Activated naive CD8-positive, alpha-beta T cell (primary cell): Measurements from ENCODE around the gene ANXA9.

ENCODE experiments used
- H3K27ac Mint-ChIP-seq: one replicate; pipeline ENCODE4 v1.8.0; 2021; ENCODE audit warnings: mixed read lengths
- H3K27me3 Mint-ChIP-seq: one replicate; pipeline ENCODE4 v1.8.0; 2021; ENCODE audit warnings: mixed read lengths
- H3K36me3 Mint-ChIP-seq: one replicate; pipeline ENCODE4 v1.8.0; 2021; ENCODE audit warnings: mixed read lengths
- H3K4me1 Mint-ChIP-seq: one replicate; pipeline ENCODE4 v1.8.0; 2021; ENCODE audit warnings: low read depth, mixed read lengths
- H3K4me3 Mint-ChIP-seq: one replicate; pipeline ENCODE4 v1.8.0; 2021; ENCODE audit warnings: mild to moderate bottlenecking, mixed read lengths
- H3K9me3 Mint-ChIP-seq: one replicate; pipeline ENCODE4 v1.8.0; 2021; ENCODE audit warnings: low read depth, mixed read lengths

Gene ANXA9

DNA sequence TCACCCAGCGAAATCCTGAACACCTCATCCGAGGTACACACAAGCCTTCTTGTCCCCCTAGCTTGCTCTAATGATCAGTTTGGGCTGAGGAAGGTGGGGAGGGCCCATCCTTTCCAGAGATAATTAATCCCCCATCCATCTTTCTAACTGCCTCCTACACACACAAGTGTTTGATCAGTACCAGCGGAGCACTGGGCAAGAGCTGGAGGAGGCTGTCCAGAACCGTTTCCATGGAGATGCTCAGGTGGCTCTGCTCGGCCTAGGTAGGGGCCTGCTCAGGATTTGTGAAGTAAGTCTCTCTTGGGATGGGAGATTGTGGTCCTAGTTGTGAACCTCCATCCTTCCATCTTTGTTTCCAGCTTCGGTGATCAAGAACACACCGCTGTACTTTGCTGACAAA is 5.8 kb downstream of the ANXA9 start:
- H3K27ac Mint-ChIP-seq: no peak overlapping the region

DNA sequence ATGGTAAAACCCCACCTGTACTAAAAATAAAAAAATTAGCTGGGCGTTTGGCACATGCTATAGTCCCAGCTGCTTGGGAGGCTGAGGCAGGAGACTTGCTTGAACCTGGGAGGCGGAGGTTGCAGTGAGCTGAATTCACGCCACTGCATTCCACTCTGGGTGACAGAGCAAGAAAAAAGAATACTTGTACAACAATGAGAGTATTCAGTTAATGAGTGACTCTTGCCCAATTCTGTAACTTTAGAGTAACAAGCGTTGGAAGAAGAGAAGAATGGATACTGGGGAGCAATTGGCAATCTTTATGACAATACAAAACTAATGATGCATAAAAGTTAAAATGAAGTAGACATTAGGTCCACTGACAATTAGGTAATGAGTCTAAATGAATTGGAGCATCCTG is 10.5 kb downstream of the ANXA9 start:
- Mint-ChIP-seq H3K36me3 (no peaks in the 10 kb centered on the region), H3K4me3 (no peak overlapping the region), H3K4me1 (peaks cover 5% of the 10 kb centered on the region), H3K9me3 (no peaks in the 10 kb centered on the region), H3K27ac (no peak overlapping the region), H3K27me3 (no peaks in the 10 kb centered on the region)

More for the DNA sequence above, 5.8 kb downstream of the ANXA9 start:
- Mint-ChIP-seq H3K27me3 (no peaks in the 10 kb centered on the region), H3K4me1 (peaks cover 5% of the 10 kb centered on the region), H3K4me3 (no peak overlapping the region), H3K9me3 (no peaks in the 10 kb centered on the region), H3K36me3 (no peaks in the 10 kb centered on the region)

DNA sequence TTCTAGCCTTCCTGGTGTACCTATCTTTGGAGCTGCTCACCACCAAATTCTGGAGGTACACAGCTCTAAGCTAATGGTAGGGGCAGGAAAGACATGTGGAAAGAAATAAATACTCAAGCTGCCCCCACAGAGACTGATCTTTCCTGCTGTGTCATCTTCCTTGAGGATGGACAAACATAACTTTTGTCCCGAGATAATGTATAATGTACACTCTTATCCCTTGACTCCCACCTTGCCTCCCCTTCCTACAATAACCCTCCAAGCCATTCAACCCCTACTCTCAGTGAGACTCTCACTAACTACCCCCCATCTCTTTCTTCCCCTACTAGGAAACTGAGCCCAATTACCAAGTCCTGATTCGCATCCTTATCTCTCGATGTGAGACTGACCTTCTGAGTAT is 12.2 kb downstream of the ANXA9 start:
- Mint-ChIP-seq H3K4me1 (peaks cover 3% of the 10 kb centered on the region), H3K27me3 (no peaks in the 10 kb centered on the region), H3K4me3 (no peak overlapping the region), H3K9me3 (no peaks in the 10 kb centered on the region), H3K27ac (no peak overlapping the region), H3K36me3 (no peaks in the 10 kb centered on the region)

DNA sequence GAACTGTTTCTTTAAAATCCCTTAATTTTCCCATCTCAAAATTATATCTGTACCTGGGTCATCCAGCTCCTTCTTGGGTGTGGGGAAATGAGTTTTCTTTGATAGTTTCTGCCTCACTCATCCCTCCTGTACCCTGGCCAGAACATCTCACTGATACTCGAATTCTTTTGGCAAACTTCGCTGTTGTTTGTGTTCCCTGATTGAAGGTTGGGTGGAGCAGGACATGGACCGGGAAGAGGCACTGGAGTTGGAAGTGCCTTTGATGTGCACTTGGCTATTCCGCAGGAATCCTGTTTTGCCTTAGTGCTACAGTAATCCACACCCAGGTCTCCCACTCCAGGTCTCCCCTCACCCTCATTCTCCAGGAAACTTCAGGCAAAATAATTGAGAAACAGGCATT is 13.4 kb downstream of the ANXA9 start:
- no peaks in the 10 kb centered on the region for H3K36me3 Mint-ChIP-seq
- H3K4me1 Mint-ChIP-seq: peaks cover 11% of the 10 kb centered on the region
- no peak overlapping the region for H3K27ac Mint-ChIP-seq
- no peak overlapping the region for H3K4me3 Mint-ChIP-seq
- no peaks in the 10 kb centered on the region for H3K27me3 Mint-ChIP-seq
- H3K9me3 Mint-ChIP-seq: no peaks in the 10 kb centered on the region

DNA sequence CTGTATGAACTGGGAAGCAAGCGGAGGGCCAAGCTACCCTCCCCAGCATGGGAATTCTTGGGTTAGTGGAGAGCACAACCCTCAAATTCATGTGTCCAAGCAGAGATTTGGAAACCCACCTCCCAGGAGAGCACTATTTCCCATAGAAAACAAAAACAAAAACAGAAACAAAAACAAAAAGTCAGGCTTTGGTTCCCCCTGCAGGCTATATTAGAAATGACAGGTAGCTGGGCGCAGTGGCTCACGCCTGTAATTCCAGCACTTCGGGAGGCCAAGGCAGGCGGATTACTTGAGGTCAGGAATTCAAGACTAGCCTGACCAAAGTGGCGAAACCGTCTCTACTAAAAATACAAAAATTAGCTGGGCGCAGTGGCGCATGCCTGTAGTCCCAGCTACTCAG is 13.8 kb downstream of the ANXA9 start:
- Mint-ChIP-seq H3K27ac (no peak overlapping the region), H3K9me3 (no peaks in the 10 kb centered on the region), H3K36me3 (no peaks in the 10 kb centered on the region), H3K27me3 (no peaks in the 10 kb centered on the region), H3K4me3 (no peak overlapping the region), H3K4me1 (peaks cover 15% of the 10 kb centered on the region)

DNA sequence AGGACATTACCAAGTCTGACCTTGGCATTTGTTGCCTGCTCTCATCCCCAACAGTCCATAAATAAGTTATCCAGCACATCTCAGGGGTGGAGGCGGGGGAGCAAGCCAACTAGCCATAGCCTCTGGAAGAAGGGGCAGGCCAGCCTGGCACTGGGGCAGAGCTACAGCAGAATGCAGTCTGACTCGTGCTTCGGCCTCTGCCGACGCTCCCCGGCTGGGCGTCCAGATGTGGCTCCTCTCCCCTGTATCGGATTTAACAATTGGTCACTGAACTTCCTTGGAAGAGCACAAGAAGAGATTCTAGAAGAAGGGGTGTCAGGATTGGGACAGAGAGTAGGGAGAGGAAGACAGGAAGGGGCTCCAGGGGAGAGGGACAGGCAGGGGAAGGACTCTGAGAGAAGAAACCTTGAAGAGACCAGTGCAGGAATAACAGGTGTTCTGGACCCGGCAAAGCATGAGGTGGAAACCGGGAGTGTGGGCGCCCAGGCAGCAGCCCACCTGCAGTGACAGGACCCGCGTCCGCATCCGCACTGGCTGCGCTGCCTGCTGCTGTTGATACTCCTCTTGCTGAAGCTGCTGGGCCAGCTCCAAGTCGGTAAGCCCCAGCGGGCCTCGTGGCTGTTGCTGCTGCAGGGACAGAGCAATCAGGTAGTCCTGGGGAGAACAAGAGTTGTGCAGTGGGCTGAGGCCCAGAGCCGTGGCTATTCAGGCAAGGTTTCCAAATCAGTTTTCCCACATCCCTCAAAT is 15.2 kb downstream of the ANXA9 start:
- no peak overlapping the region for H3K4me3 Mint-ChIP-seq
- H3K27me3 Mint-ChIP-seq: no peaks in the 10 kb centered on the region
- H3K27ac Mint-ChIP-seq: no peak overlapping the region
- H3K36me3 Mint-ChIP-seq: peaks cover 5% of the 10 kb centered on the region
- no peaks in the 10 kb centered on the region for H3K9me3 Mint-ChIP-seq
- peaks cover 28% of the 10 kb centered on the region for H3K4me1 Mint-ChIP-seq

DNA sequence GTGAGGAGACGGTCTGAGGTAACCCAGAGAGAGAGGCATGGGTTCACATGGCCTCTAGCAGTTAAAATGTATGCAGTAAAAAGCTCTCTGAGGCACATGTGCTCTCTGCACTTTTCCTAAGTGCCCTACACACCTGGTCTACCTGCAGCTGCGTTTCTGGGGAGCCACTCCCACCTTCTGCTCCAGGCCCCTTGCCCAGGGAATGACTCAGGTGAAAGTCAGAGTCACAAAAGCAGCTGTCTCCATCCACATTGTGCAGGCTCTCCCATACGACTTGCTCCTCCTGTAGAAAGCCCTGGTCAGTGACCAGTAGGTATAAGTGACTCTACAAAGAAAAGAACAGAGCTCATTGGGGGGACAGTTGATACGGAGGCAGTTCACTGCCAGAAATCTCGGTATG is 15.9 kb downstream of the ANXA9 start:
- H3K27me3 Mint-ChIP-seq: no peaks in the 10 kb centered on the region
- no peaks in the 10 kb centered on the region for H3K9me3 Mint-ChIP-seq
- H3K4me3 Mint-ChIP-seq: no peak overlapping the region
- H3K36me3 Mint-ChIP-seq: peaks cover 5% of the 10 kb centered on the region
- H3K4me1 Mint-ChIP-seq: peaks cover 34% of the 10 kb centered on the region
- no peak overlapping the region for H3K27ac Mint-ChIP-seq

DNA sequence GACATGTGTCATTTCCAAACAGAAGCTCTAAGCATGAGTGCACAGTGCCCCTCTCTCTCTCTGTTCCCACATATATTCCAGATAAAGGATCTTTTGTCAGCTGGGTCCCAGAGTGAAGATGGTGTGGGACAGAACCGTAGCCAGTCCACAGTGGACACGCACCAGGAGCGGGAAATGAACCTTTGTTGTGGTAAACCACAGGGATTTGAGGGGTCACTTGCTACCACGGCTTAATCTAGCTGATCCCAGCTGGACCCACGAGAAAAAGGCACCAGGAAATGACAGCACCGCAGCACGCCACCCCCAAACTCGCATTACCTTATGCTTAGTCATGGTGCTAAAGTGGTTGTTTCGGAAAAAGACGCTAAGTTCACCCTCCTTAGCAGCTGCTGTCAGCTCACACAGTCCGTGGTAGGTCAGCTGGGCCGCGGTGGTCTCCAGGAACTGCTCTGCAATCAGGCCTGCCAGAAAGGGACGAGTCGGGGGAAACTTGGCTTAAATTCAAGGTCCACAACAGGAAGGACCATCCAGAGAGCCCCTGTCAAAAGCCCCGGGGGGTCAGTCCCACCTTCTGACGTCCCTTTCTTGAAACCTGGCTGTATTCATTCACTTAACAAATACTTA is 17.1 kb downstream of the ANXA9 start:
- H3K9me3 Mint-ChIP-seq: no peaks in the 10 kb centered on the region
- peaks cover 44% of the 10 kb centered on the region for H3K4me1 Mint-ChIP-seq
- peak overlapping the region; percentile 22 for H3K27ac Mint-ChIP-seq
- H3K4me3 Mint-ChIP-seq: no peak overlapping the region
- no peaks in the 10 kb centered on the region for H3K27me3 Mint-ChIP-seq
- peaks cover 5% of the 10 kb centered on the region for H3K36me3 Mint-ChIP-seq

DNA sequence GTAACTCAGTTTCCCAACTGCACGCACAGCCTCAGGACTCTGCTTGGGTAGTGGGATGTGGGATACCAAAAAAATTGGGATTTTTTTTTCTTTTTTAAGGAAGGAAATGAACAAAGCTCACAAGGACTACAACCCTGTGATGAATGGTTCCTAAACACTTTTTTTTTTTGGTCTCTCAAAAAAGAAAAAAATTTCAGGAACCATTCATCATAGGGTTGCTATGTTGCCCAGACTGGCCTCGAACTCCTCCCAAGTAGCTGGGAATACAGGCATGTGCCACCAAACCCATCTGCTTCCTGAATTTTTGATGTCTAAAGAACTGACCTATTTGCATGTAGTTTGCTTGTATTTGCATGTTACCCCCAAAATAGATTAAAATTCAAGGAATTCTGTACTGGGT is 17.8 kb downstream of the ANXA9 start:
- H3K27ac Mint-ChIP-seq: no peak overlapping the region
- H3K36me3 Mint-ChIP-seq: peaks cover 5% of the 10 kb centered on the region
- H3K9me3 Mint-ChIP-seq: no peaks in the 10 kb centered on the region
- no peaks in the 10 kb centered on the region for H3K27me3 Mint-ChIP-seq
- no peak overlapping the region for H3K4me3 Mint-ChIP-seq
- peaks cover 50% of the 10 kb centered on the region for H3K4me1 Mint-ChIP-seq

DNA sequence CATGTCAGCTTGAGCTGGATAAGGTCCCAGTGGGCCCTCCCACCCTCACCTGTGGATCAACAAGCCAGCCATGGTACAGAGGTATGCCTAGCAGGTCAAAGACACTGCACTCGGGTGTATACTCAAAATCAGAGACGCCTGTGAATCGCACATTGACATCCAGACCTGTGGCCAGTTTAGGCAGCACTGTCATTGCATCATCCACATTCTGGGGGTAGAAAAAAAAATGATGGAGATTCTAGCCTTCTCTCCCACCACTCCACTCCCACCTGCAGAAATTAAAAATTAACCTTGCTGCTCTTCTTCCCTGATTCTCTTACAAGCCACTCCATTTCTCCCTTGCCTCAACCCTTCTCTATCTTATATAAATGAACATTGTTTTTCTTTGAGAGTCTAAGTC is 18.3 kb downstream of the ANXA9 start:
- Mint-ChIP-seq H3K27ac (peak overlapping the region; percentile 11), H3K9me3 (no peaks in the 10 kb centered on the region), H3K4me3 (no peak overlapping the region), H3K27me3 (no peaks in the 10 kb centered on the region), H3K36me3 (peaks cover 5% of the 10 kb centered on the region), H3K4me1 (peaks cover 54% of the 10 kb centered on the region)

DNA sequence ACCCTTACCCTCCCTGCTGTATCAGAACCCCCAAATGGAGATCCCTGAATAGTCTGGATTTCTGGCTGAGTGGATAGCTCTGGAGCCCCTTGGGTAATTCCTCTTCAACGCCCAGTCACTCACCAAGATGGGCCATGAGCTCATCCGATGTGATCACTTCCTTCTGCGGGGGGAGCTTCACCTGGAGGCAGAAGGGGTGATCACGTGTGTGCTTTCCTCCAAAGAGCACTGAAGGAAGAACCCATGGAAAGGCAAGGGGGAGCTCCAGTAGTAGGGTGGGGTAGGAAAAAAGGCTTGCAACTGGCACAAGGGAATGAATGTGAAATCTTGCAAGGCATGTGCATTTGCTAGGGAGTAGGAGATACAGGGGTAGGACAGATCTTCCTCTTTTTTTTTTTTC is 19.5 kb downstream of the ANXA9 start:
- Mint-ChIP-seq H3K27ac (peak overlapping the region; percentile 55), H3K4me3 (peak overlapping the region; percentile 47), H3K27me3 (no peaks in the 10 kb centered on the region), H3K9me3 (no peaks in the 10 kb centered on the region), H3K36me3 (peaks cover 5% of the 10 kb centered on the region), H3K4me1 (peaks cover 65% of the 10 kb centered on the region)

DNA sequence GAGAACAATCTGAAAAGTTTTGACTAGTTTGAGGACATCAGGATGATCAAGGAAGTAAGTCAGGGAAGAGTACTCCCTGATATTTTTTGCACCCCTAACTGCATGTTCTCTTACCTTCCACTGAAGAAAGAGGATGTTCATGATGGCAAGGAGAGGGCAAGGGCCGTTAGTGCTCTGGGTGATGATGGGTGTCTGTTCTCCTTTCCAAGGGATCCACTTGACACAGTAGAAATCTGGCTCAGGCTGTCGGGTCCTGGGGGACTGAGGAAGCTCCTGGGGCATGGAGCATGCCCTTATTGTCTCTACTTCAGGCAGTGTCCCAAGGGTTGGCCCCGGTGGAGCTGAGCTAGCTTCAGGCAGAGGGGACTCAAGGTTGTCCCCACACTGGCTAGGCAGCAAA is 20.0 kb downstream of the ANXA9 start:
- no peaks in the 10 kb centered on the region for H3K9me3 Mint-ChIP-seq
- peaks cover 5% of the 10 kb centered on the region for H3K36me3 Mint-ChIP-seq
- H3K27me3 Mint-ChIP-seq: no peaks in the 10 kb centered on the region
- peak overlapping the region; percentile 47 for H3K4me3 Mint-ChIP-seq
- peak overlapping the region; percentile 55 for H3K27ac Mint-ChIP-seq
- peaks cover 70% of the 10 kb centered on the region for H3K4me1 Mint-ChIP-seq

DNA sequence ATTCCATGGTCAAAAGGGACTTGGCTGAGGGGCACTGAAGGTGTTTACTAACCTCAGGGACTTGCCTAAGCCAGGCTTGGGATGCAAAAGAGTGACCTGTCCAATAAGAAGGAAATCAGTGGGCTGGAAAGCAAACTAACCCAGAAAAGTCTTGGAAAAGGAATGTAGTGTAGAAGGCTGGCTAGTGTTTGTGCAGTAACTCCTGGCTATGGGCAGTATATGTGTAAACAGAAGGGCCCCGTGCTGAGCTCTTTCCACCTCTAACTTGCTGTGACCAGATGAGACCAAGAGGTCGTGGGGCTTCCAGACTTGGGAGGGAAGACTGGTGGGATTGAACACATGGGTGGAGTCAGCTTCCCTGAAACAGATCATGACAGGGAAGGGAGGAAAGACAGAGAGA is 20.5 kb downstream of the ANXA9 start:
- H3K27me3 Mint-ChIP-seq: no peaks in the 10 kb centered on the region
- H3K9me3 Mint-ChIP-seq: no peaks in the 10 kb centered on the region
- peak overlapping the region; percentile 92 for H3K27ac Mint-ChIP-seq
- peaks cover 75% of the 10 kb centered on the region for H3K4me1 Mint-ChIP-seq
- peaks cover 5% of the 10 kb centered on the region for H3K36me3 Mint-ChIP-seq
- H3K4me3 Mint-ChIP-seq: peak overlapping the region; percentile 84

DNA sequence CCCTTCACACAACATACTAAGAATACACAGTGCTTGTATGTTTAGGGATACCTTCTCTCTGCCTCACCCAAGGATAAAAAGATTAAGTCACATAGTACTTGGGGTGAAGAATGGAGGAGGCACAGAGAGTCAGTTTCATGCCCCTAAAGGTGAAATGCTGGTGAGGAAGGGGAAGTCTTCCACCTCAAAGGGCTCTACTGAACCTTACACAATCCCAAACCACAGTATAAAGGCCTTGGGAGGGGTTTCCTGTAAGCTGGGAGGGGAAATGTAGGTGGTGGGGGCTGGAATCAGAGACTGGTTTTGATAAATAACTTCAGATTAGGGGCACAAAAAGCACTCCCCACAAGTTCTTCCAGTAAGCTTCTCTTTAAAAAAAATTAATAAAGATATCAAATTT is 21.1 kb downstream of the ANXA9 start:
- no peaks in the 10 kb centered on the region for H3K9me3 Mint-ChIP-seq
- H3K36me3 Mint-ChIP-seq: peaks cover 5% of the 10 kb centered on the region
- peak overlapping the region; percentile 92 for H3K27ac Mint-ChIP-seq

DNA sequence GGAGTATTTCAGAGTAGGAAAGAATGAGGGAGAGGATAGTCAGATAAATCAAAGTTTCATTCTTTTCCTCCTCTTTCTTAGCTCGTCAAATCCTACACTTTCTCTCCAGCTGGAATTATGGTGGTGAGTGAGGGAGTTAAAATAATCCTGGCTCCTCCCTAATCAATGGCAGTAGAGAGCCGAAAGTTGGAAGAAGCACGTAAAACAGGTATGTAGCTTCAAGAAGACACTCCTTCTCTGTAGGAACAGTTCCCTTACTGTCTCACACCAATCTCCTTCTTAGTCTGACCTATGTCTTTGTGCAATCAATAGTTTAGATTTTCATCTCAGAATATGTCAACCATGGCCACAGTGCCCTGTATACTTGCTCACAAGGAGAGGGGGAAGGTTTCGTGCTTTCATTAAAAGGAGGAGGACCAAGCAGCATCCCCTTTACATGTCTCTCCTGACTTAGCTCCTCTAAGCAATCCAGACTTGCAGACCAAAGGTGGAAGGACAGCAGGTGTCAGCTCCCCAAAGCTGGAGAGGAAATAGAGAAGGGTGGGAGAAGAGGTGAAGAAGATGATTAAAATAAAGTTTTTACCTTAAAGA is 23.7 kb downstream of the ANXA9 start:
- Mint-ChIP-seq H3K27me3 (no peaks in the 10 kb centered on the region), H3K4me3 (peak overlapping the region; percentile 98), H3K36me3 (peaks cover 5% of the 10 kb centered on the region), H3K27ac (peak overlapping the region; percentile 96), H3K9me3 (no peaks in the 10 kb centered on the region), H3K4me1 (peaks cover 85% of the 10 kb centered on the region)

More for the DNA sequence above, 21.1 kb downstream of the ANXA9 start:
- Mint-ChIP-seq H3K27me3 (no peaks in the 10 kb centered on the region), H3K4me3 (peak overlapping the region; percentile 84), H3K4me1 (peaks cover 81% of the 10 kb centered on the region)
